GM18499 (cell line): ENCODE results near the gene LPP.
"Not testable (repeated sequence)": the region's sequence is repeated elsewhere in the genome, so short reads cannot be mapped to it uniquely, and the experiment has no call there.

ENCODE experiments used
- ATAC-seq: cut with Tn5 transposase; IDR thresholded peaks from one replicate; pipeline ENCODE4 v1.9.1; 2021; ENCODE audit warnings: moderate number of reproducible peaks; ENCODE audit not compliant: insufficient read depth, unreplicated experiment

Gene LPP

GRCh38 chr3:188631291-188632010 is 477.5 kb downstream of the LPP start:
- ATAC-seq = no peak

- ATAC-seq = no peak
Observed at GRCh38 chr3:188633206-188633605, 479.2 kb downstream of the LPP start.

GRCh38 chr3:188634285-188634684 is 480.3 kb downstream of the LPP start:
- no peak for ATAC-seq

- ATAC-seq = no peak
Observed at GRCh38 chr3:188635258-188636042, 481.5 kb downstream of the LPP start.

- ATAC-seq = not testable (repeated sequence)
Observed at GRCh38 chr3:188636292-188636691, 482.3 kb downstream of the LPP start.

GRCh38 chr3:188641076-188641475 is 487.1 kb downstream of the LPP start:
- ATAC-seq = no peak

GRCh38 chr3:188643736-188644135 is 489.8 kb downstream of the LPP start:
- no peak for ATAC-seq

GRCh38 chr3:188646592-188646991 is 492.6 kb downstream of the LPP start:
- no peak for ATAC-seq

GRCh38 chr3:188647237-188647636 is 493.3 kb downstream of the LPP start:
- ATAC-seq = no peak

GRCh38 chr3:188649521-188649920 is 495.6 kb downstream of the LPP start:
- no peak for ATAC-seq

GRCh38 chr3:188656196-188656982 is 502.4 kb downstream of the LPP start:
- no peak for ATAC-seq

- ATAC-seq = no peak
Observed at GRCh38 chr3:188658606-188659005, 504.6 kb downstream of the LPP start.

- ATAC-seq = no peak
Observed at GRCh38 chr3:188659449-188660090, 505.6 kb downstream of the LPP start.

- no peak for ATAC-seq
Observed at GRCh38 chr3:188660415-188660814, 506.5 kb downstream of the LPP start.

GRCh38 chr3:188661806-188662205 is 507.8 kb downstream of the LPP start:
- ATAC-seq = no peak

GRCh38 chr3:188662214-188662613 is 508.3 kb downstream of the LPP start:
- no peak for ATAC-seq

- no peak for ATAC-seq
Observed at GRCh38 chr3:188662795-188663194, 508.8 kb downstream of the LPP start.

GRCh38 chr3:188663839-188664238 is 509.9 kb downstream of the LPP start:
- no peak for ATAC-seq

- ATAC-seq = no peak
Observed at GRCh38 chr3:188664795-188665194, 510.8 kb downstream of the LPP start.

GRCh38 chr3:188667926-188668325 is 514.0 kb downstream of the LPP start:
- ATAC-seq = no peak
